Measurements from ENCODE around the gene P2RX1.

P2RX1 gene

GRCh38 chr17:3915995-3916696, at the start of gene P2RX1:
Gene P2RX1, minus strand, starts transcription at chr17:3916465. Its CDS starts 240 bp downstream, at chr17:3916225.
- no peak for DNase-seq

- DNase-seq, result peak; percentile 41
Measured at GRCh38 chr17:3965118-3965800, 49.0 kb upstream of the P2RX1 start.

- no peak for DNase-seq
Measured at GRCh38 chr17:3964203-3965117, 48.2 kb upstream of the P2RX1 start, which contains the start of gene ATP2A3. Gene ATP2A3, minus strand, starts transcription at chr17:3964437. Its CDS starts 146 bp downstream, at chr17:3964291.

- no peak for DNase-seq
Measured at GRCh38 chr17:3963237-3964201, 47.3 kb upstream of the P2RX1 start.

DNA sequence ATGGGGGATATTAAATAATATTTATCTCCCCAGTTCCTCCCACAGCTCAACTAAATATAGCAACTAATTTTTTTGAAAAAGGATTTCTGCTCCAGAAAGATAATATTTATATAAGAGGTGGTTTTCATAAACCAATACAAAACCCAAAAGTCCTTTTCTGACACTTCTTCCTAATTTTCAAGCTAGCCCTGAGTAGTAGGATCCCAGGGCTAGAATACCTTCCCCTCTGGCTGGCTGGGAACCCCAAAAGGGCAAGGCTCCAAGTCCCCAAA, 46.6 kb upstream of the P2RX1 start:
- DNase-seq, result no peak

DNA sequence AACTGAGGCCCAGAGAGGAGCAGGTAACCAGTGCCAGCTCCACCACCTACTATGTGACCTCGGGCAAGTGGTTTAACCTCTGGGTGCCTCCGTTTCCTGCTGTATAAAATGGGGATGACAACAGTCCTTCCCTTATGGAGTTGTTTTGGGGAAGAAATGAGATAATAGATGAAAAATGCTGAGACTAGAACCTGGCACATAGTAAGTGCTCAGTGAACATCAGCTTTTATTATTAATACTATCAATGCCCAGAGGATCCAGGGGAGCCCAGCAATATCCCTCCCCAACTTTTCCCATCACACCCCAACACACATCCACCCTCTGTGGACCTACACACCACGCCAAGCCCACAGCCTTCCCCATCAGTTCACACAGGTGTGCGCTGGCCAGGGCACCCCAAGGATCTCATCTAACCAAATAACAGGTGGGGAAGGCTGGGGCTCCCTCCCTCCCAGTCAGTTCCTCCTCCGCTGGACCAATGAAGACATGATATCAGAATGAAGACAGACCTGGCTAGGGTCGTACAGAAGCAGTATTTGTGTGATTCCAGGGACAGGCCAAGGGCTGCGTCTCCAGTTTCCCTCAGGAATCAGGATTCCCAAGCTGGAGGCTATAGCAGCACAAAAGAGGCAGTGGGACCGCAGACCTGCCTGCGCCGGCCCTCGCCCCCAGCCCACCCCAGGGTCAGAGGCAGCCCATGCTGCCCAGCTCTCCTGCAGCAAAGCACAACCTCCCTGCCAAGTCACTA, 46.1 kb upstream of the P2RX1 start:
- no peak for DNase-seq

- no peak for DNase-seq
Measured at GRCh38 chr17:3961564-3962047, 45.3 kb upstream of the P2RX1 start.

DNA sequence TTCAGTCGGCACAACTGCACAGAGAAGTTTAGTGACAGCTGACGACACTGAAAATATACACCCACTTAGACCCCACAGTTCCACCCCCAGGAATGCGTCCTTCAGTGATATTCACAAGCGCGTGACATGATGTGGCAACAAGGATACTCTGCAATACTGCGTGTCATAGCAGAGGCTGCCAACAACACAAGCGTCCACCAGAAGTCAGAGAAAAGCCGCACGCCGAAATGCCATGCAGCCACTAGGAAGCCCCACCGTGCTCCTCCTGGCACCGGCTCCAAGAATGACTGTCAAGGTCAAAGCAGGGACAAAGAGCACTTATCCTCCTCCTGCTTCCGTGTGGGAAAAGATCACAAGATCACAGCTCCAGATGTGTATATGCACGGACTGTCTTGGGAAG, 44.5 kb upstream of the P2RX1 start:
- DNase-seq, result no peak

- no peak for DNase-seq
Measured at GRCh38 chr17:3959921-3960601, 43.8 kb upstream of the P2RX1 start.

- no peak for DNase-seq
Measured at GRCh38 chr17:3959295-3959899, 43.1 kb upstream of the P2RX1 start.

- DNase-seq, result no peak
Measured at GRCh38 chr17:3957735-3958599, 41.7 kb upstream of the P2RX1 start.

GRCh38 chr17:3956983-3957382, 40.7 kb upstream of the P2RX1 start:
- DNase-seq, result no peak

DNA sequence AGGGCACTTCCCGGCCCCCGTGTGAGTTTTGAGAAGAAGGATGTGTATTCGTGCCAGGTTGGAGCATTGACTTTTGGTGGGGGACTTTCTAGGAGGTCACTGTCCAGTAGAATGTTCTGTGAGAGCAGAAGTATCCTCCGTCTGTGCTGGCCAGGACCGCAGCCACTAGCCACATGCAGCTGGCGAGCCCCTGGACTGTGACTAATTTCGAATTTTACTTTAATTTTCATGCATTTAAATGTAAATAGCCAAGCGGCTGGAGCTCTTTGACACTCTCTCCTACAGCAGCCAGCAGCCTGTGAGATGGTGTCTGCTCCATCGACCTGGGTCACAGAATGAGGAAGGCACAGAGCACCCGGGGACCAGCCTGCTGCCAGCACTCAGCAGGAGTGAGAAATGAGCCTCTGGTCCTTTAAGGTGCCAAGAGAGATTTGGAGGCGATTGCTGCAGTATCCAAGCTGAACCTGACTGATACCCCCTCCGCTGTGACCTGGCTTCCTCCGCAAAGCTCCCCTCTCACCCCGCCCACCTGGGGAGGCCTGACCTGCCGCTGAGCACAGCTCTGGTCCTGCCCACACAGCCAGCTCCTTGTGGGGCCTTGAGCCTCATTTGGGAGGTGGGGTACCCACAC, 40.2 kb upstream of the P2RX1 start:
- no peak for DNase-seq

DNA sequence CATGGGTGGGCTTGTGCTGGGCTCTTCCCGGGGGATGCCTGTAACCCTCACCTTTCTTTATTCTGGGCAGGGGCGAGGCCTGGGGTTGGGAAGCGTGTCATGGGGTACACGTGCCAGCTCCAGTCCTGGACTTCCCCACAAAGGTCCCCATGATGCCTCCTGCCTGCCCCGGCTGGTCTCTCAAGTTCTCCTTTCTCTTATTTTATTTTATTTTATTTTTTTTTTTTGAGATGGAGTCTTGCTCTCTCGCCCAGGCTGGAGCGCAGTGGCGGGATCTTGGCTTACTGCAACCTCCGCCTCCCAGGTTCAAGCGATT, 39.4 kb upstream of the P2RX1 start:
- no peak for DNase-seq

DNA sequence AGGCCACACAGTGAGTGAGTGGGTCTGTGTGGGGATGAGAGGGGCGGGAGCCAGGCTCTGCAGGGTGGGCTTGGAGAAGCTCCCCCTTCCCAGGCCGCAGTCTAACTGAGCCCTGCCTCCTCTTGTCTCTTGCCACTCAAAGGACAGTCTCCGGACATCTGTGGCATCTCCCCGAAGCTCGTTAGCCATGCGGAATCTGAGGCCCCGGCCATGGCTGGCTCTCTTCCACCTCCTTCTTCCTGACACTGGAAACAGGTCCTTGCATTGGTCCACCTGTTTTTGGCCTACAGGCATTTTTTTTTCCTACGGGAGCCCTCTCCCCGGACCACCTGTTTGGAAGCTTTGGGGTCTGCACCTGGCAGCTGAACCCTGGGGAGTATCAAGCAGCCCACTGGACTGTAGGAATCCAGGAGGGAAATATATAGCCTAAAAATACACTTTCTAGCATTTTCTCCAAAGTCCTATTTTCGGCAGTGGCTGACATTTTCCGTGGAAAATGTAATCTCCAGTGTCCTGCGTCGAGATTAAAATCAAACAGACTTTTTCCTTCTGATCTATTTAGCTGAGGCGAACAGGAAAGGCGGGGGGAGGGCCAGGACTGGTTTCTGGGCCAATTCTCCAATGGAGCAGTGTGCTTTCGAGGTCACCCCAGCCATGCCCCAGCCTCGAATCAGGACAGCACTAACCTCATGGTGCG, 38.9 kb upstream of the P2RX1 start:
- DNase-seq, result peak; percentile 22

DNA sequence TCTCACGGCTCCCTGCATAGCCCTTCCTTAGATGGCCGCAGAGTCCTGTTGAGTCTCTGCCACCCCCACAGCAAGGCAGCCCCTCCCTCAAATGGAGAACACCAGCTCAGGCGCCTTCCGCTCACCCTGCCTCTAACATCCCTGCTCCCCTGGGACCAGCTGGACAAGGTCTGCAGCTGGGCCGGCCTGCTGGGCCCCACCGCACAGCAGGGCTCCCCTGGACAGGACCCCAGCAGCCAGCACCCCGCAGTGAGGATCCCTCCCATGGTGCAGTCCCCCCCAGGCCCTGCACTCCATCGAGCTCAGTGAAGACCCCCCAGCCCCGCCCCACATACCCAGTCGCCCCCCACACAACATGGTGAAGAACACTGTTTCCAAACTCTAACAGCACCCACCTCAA, 37.8 kb upstream of the P2RX1 start:
- no peak for DNase-seq

GRCh38 chr17:3953542-3953941, 37.3 kb upstream of the P2RX1 start:
- no peak for DNase-seq

GRCh38 chr17:3952186-3952585, 35.9 kb upstream of the P2RX1 start:
- no peak for DNase-seq

GRCh38 chr17:3951420-3951819, 35.2 kb upstream of the P2RX1 start:
- DNase-seq, result no peak
